Keratinocyte (primary cell): Measurements from ENCODE around the gene REV3L.

Experiments used
- EZH2 ChIP-seq: IDR thresholded peaks from one replicate; pipeline ENCODE4 v1.6.1; 2012; ENCODE audit warnings: inconsistent platforms, mild to moderate bottlenecking, low read length, moderate library complexity
- TF ChIP-seq, protein P1 (sequence below), 3 experiments: IDR thresholded peaks in 1 of 3; conservative IDR thresholded peaks in 1 of 3; optimal IDR thresholded peaks in 1 of 3; 2 replicates in 2 of 3; 3 replicates in 1 of 3; pipeline versions ENCODE3 to v1.5.1; 2011; ENCODE audit warnings: low read length in 3 of 3, mild to moderate bottlenecking in 3 of 3, moderate library complexity in 2 of 3, control low read depth in 1 of 3, inconsistent platforms in 1 of 3; ENCODE audit not compliant: insufficient read depth in 2 of 3; ENCODE audit errors: extremely low read depth in 1 of 3

DNA sequence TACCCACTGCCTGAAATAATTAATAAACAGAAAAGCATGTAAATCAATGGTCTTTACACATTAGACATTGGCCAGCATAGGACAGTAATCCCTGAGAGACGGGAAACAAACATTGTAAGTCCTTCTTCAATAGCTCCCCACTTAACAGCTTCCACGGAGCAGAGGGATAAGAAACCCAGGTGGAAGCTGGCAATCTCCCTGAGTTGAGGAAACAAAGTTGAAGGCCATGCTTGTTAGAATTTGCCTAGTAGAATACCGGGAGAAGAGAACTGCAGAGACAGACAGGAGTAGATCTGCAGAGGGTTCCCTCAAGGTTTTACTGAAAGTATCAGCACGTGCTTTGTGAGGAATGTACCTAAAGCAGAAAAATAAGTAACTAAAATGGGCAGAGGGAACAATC is 33.9 kb downstream of the REV3L start:
- TF ChIP-seq, protein P1, sequence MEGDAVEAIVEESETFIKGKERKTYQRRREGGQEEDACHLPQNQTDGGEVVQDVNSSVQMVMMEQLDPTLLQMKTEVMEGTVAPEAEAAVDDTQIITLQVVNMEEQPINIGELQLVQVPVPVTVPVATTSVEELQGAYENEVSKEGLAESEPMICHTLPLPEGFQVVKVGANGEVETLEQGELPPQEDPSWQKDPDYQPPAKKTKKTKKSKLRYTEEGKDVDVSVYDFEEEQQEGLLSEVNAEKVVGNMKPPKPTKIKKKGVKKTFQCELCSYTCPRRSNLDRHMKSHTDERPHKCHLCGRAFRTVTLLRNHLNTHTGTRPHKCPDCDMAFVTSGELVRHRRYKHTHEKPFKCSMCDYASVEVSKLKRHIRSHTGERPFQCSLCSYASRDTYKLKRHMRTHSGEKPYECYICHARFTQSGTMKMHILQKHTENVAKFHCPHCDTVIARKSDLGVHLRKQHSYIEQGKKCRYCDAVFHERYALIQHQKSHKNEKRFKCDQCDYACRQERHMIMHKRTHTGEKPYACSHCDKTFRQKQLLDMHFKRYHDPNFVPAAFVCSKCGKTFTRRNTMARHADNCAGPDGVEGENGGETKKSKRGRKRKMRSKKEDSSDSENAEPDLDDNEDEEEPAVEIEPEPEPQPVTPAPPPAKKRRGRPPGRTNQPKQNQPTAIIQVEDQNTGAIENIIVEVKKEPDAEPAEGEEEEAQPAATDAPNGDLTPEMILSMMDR (optimal IDR thresholded peaks at IDR 0.05 in 1 of 3, IDR thresholded peaks at IDR 0.05 in 1 of 3, conservative IDR thresholded peaks at IDR 0.05 in 1 of 3; ENCODE audit: extremely low read depth in 1 of 3, insufficient read depth in 2 of 3, low read length in 3 of 3): no peak
- TF ChIP-seq EZH2: no peak
